PC-3 (cell line): ENCODE data around the gene UBE4B. TPM values are rescaled to one million over a fixed set of nuclear protein-coding genes. Genes with fewer than 3 reads are reported as not detected.

Source experiments
- ATAC-seq: fragments of 200-7000 bp; cut with Tn5 transposase; 2 replicates; pipeline ENCODE4 v1.9.1; 2020; ENCODE audit warnings: mild to moderate bottlenecking, moderate library complexity
- BruUV-seq: library from RNA; stranded (reverse); fragments of 400-500 nt; replicated peaks from 2 replicates; lab custom pipeline; 2021; lab: Mats Ljungman, UMichigan
- CTCF ChIA-PET: fragments of 300-600 bp; sonication (Branson Sonifier 250); formaldehyde crosslinking; loops from one replicate; lab custom pipeline; 2022; ENCODE audit warnings: antibody characterized with exemption; lab: Charles Lee
- POLR2A ChIA-PET: fragments of 300-600 bp; sonication (Branson Sonifier 250); formaldehyde crosslinking; loops from one replicate; lab custom pipeline; 2022; ENCODE audit warnings: antibody characterized with exemption; ENCODE audit not compliant: unreplicated experiment; lab: Charles Lee
- DNase-seq: peaks from one replicate; pipeline ENCODE4 v3.0.0-alpha.2; 2015
- H2AFZ ChIP-seq: fragments of 300-600 bp; sonication (generic); 2 replicates; pipeline ENCODE4 v1.6.0; 2016; ENCODE audit warnings: antibody characterized with exemption, low read length
- H3F3A ChIP-seq: fragments of 300-600 bp; sonication (generic); one replicate; pipeline ENCODE4 v1.6.0; 2017; ENCODE audit warnings: antibody characterized with exemption, low read length, control low read depth, mild to moderate bottlenecking; ENCODE audit not compliant: unreplicated experiment
- H3K27ac ChIP-seq: fragments of 300-600 bp; sonication (generic); 2 replicates; pipeline ENCODE4 v1.5.1; 2016; ENCODE audit warnings: mild to moderate bottlenecking, low read length
- H3K27me3 ChIP-seq: fragments of 300-600 bp; sonication (generic); 2 replicates; pipeline ENCODE4 v1.6.1; 2016; ENCODE audit warnings: low read length, mixed read lengths
- H3K36me3 ChIP-seq: fragments of 300-600 bp; sonication (generic); 2 replicates; pipeline ENCODE4 v1.6.1; 2016; ENCODE audit warnings: low read depth, mixed run types, low read length, mixed read lengths
- H3K4me1 ChIP-seq: fragments of 300-600 bp; sonication (generic); 2 replicates; pipeline ENCODE4 v1.5.1; 2016; ENCODE audit warnings: low read length; ENCODE audit not compliant: insufficient read depth
- H3K4me2 ChIP-seq: fragments of 300-600 bp; sonication (generic); 2 replicates; pipeline ENCODE4 v1.6.0; 2016; ENCODE audit warnings: low read length
- H3K4me3 ChIP-seq: fragments of 300-600 bp; sonication (generic); 2 replicates; pipeline ENCODE4 v1.5.1; 2016; ENCODE audit warnings: mild to moderate bottlenecking, low read length, mixed read lengths
- H3K79me2 ChIP-seq: fragments of 300-600 bp; sonication (generic); 2 replicates; pipeline ENCODE4 v1.6.1; 2017; ENCODE audit warnings: low read length, mixed read lengths
- H3K9ac ChIP-seq: fragments of 300-600 bp; sonication (generic); 2 replicates; pipeline ENCODE4 v1.6.0; 2016; ENCODE audit warnings: mild to moderate bottlenecking, low read length
- H3K9me2 ChIP-seq: fragments of 300-600 bp; sonication (generic); replicated peaks from 2 replicates; pipeline ENCODE4 v1.6.1; 2016; ENCODE audit warnings: mixed run types, low read length, mixed read lengths
- H3K9me3 ChIP-seq: fragments of 300-600 bp; sonication (generic); 2 replicates; pipeline ENCODE4 v1.6.1; 2016; ENCODE audit warnings: low read length, mixed read lengths
- H4K20me1 ChIP-seq: fragments of 300-600 bp; sonication (generic); 2 replicates; pipeline ENCODE4 v1.6.1; 2016; ENCODE audit warnings: low read length, mixed read lengths
- EZH2 ChIP-seq: fragments of 300-600 bp; sonication (generic); IDR thresholded peaks from one replicate; pipeline ENCODE4 v1.6.1; 2017; ENCODE audit warnings: antibody characterized with exemption, mild to moderate bottlenecking, low read length; ENCODE audit not compliant: unreplicated experiment
- EZH2phosphoT487 ChIP-seq: fragments of 300-600 bp; sonication (generic); IDR thresholded peaks from 2 replicates; pipeline ENCODE4 v1.6.1; 2018; ENCODE audit warnings: mild to moderate bottlenecking, antibody characterized with exemption, low read length, borderline replicate concordance
- intact Hi-C: fragments of 100-400 bp; cut with micrococcal nuclease; formaldehyde crosslinking; loops from 2 replicates; pipeline ENCODE4 v1.9.0; 2023
- total RNA-seq: library from RNA; depleted of rRNA; stranded (reverse); fragments of >200 nt; gene quantifications from 2 replicates; pipeline ENCODE4 v1.2.3, GENCODE V29; 2014
- TF ChIP-seq, protein P1 (sequence below): fragments of 300-600 bp; sonication (generic); conservative IDR thresholded peaks from 2 replicates; pipeline ENCODE4 v1.5.1; 2017; ENCODE audit warnings: antibody characterized with exemption, low read depth, mild to moderate bottlenecking, low read length

UBE4B gene
- total RNA-seq, 1 experiment from 2014 or later, result 37.9 TPM

DNA sequence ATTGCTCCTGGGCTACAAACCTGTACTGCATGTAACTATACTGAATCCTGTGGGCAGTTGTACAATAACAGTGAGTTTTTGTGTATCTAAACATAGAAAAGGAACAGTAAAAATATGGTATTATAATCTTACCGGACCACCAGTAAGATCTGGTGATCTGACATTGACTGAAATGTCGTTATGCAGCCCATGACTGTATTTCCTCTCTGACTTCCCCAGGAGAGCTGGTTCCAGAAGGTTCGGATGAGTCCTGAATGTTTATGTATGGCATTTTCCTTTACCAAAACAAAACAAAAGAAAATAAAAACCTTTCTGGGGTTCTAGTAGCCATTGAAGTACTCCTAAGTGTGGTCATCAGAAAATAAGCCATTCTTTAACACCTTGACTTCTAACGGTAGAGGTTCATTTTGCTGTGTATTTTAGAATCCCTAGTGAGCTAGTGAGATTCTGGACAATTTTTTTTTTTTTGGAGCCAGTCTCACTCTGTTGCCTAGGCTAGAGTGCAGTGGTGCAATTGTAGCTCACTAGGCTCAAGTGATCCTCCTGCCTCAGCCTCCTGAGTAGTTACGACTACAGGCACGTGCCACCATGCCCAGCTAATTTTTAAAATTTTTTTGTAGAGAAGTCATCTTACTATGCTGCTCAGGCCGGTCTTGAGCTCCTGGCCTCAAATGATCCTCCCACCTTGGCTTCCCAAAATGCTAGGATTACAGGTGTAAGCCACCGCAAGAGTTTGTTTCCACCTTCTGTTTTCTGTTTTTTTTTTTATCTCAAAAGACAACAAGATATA, 27.7 kb downstream of the UBE4B start:
- H3K79me2 ChIP-seq, result peaks cover 67% of the 10 kb centered on the region
- POLR2A ChIA-PET, result no interaction called here
- BruUV-seq, result no TSS peak

DNA sequence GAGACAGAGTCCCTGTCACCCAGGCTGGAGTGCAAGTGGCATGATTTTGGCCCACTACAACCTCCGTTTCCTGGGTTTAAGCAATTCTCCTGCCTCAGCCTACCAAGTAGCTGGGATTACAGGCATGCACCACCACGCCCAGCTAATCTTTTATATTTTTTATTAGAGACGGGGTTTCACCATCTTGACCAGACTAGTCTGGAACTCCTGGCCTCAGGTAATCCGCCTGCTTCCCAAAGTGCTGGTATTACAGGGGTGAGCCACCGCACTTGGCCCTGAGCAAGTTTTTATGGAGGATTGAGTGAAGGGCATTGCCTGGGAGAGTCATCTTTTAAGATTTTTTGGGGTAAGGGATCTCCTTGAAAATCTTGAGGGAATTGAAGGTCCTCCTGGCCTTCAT, 28.5 kb downstream of the UBE4B start:
- H3K4me2 ChIP-seq, result no peak overlapping the region
- DNase-seq (no peak), ATAC-seq (no peak)
- intact Hi-C loops, result no loop called here
- no peak overlapping the region for H2AFZ ChIP-seq
- H3K9me2 ChIP-seq, result no peaks in the 10 kb centered on the region
- H3K79me2 ChIP-seq, result peaks cover 68% of the 10 kb centered on the region
- no peaks in the 10 kb centered on the region for H3K36me3 ChIP-seq
- H3F3A ChIP-seq, result no peaks in the 10 kb centered on the region
- no TSS peak for BruUV-seq
- H3K4me3 ChIP-seq, result no peak overlapping the region
- H3K9me3 ChIP-seq, result no peaks in the 10 kb centered on the region
- ChIA-PET POLR2A (no interaction called here), CTCF (no interaction called here)
- H3K27me3 ChIP-seq, result no peaks in the 10 kb centered on the region
- H4K20me1 ChIP-seq, result no peaks in the 10 kb centered on the region
- 0 out of 2 replicates have a peak, but pooled peaks cover 6% of the 10 kb centered on the region for H3K4me1 ChIP-seq
- TF ChIP-seq, protein P1, sequence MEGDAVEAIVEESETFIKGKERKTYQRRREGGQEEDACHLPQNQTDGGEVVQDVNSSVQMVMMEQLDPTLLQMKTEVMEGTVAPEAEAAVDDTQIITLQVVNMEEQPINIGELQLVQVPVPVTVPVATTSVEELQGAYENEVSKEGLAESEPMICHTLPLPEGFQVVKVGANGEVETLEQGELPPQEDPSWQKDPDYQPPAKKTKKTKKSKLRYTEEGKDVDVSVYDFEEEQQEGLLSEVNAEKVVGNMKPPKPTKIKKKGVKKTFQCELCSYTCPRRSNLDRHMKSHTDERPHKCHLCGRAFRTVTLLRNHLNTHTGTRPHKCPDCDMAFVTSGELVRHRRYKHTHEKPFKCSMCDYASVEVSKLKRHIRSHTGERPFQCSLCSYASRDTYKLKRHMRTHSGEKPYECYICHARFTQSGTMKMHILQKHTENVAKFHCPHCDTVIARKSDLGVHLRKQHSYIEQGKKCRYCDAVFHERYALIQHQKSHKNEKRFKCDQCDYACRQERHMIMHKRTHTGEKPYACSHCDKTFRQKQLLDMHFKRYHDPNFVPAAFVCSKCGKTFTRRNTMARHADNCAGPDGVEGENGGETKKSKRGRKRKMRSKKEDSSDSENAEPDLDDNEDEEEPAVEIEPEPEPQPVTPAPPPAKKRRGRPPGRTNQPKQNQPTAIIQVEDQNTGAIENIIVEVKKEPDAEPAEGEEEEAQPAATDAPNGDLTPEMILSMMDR, result no peak
- TF ChIP-seq EZH2, result no peak
- no peak for TF ChIP-seq EZH2phosphoT487
- H3K27ac ChIP-seq, result no peak overlapping the region
- no peak overlapping the region for H3K9ac ChIP-seq

More for the DNA sequence above, 27.7 kb downstream of the UBE4B start:
- Histone ChIP-seq H4K20me1 (no peaks in the 10 kb centered on the region), H3K27ac (no peak overlapping the region), H3K4me3 (no peak overlapping the region), H3K4me1 (peaks cover 13% of the 10 kb centered on the region), H3K9me2 (no peaks in the 10 kb centered on the region), H3K27me3 (no peaks in the 10 kb centered on the region), H3K9ac (no peak overlapping the region), H3F3A (no peaks in the 10 kb centered on the region), H3K9me3 (no peaks in the 10 kb centered on the region), H2AFZ (no peak overlapping the region), H3K4me2 (no peak overlapping the region), H3K36me3 (no peaks in the 10 kb centered on the region)
- TF ChIP-seq, protein P1, result no peak
- DNase-seq (no peak), ATAC-seq (no peak)
- CTCF ChIA-PET, result no interaction called here
- intact Hi-C loops, result no loop called here

DNA sequence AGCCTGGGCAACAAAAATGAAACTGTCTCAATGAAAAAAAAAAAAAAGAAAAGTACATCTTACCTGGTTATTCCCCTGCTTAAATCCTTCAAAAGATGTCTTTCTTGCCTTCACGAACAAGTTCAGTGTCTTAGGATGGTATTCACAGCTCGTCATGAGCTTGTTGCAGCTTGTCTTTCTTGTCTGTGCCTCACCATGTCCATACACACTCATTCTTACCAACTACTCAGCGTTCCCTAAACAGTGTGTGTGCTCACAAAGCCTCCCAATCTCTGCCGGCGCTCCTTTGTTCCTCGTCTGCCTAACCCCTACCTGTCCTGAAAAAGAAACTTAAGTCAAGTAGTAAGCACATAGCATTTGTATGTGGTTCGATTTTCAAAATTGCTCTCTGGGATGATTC, 31.1 kb downstream of the UBE4B start:
- H3K4me1 ChIP-seq, result 0 out of 2 replicates have a peak, but pooled peaks cover 6% of the 10 kb centered on the region
- no peak overlapping the region for H2AFZ ChIP-seq
- no peak overlapping the region for H3K9ac ChIP-seq
- peaks cover 61% of the 10 kb centered on the region for H3K79me2 ChIP-seq
- H3K9me3 ChIP-seq, result no peaks in the 10 kb centered on the region
- H4K20me1 ChIP-seq, result no peaks in the 10 kb centered on the region
- H3K36me3 ChIP-seq, result no peaks in the 10 kb centered on the region
- TF ChIP-seq EZH2phosphoT487, result no peak
- TF ChIP-seq EZH2, result no peak
- TF ChIP-seq, protein P1, result no peak
- POLR2A ChIA-PET, result no interaction called here
- H3K27me3 ChIP-seq, result no peaks in the 10 kb centered on the region
- H3K27ac ChIP-seq, result no peak overlapping the region
- CTCF ChIA-PET, result no interaction called here
- BruUV-seq, result no TSS peak
- intact Hi-C loops, result no loop called here
- DNase-seq, result no peak
- no peaks in the 10 kb centered on the region for H3K9me2 ChIP-seq
- no peak overlapping the region for H3K4me3 ChIP-seq
- no peak overlapping the region for H3K4me2 ChIP-seq
- no peak for ATAC-seq
- no peaks in the 10 kb centered on the region for H3F3A ChIP-seq
